Measurements from ENCODE around the gene CENPL.

CENPL gene, protein sequence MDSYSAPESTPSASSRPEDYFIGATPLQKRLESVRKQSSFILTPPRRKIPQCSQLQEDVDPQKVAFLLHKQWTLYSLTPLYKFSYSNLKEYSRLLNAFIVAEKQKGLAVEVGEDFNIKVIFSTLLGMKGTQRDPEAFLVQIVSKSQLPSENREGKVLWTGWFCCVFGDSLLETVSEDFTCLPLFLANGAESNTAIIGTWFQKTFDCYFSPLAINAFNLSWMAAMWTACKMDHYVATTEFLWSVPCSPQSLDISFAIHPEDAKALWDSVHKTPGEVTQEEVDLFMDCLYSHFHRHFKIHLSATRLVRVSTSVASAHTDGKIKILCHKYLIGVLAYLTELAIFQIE

DNA sequence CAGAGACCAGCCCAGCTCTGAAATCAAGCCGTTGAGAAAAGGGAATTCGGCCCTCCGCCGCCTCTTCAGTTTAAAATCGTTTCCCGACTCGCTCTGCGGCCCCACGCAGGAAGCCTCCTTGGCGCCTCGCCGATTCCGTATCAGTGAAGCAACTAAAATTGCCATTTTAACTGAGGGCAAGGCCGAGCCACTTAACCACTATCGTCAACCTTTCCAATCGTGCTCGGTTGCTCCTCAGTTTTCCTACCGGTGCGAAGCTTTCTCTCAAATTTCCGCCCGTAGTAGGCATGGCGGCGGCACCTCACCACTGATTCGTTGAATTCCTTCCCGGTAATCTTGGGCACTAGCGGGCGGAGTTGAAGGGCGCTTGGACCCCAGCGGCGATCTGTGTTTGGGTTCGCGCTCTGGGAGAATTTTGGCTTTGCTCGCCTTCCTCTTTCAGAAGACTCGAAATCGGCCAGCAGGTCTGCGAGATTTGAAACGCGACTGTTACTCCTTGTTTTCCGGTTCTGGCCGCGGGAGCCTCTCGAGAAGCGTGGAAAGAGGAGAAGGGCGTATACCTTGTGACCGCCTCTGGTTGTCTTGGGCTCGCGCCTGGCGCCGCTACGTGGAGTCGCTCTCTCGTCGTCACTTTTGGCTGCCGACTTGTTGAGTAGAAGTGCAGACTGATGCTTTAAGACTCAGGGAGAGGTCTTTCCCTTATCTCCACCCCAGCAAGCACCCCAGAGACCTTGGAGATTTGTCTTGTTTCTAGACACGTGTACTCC lies at the start of gene CENPL, which contains the start of gene DARS2:
Gene CENPL (minus strand): TSS at position 569 of the 767 bp plus-strand sequence. CDS start 13,584 bp downstream, outside the sequence.
Gene DARS2 (plus strand): TSS at position 359 of the 767 bp plus-strand sequence. CDS start 557 bp downstream, outside the sequence.
- H3K27ac ChIP-seq: peak within 1 kb of the TSS; percentile 91

GRCh38 chr1:173871500-173871899 lies 46.8 kb upstream of the CENPL start:
- H3K27ac ChIP-seq: no peak overlapping the region; the same call in 1 of the 2 replicates
- TF ChIP-seq, protein P1, sequence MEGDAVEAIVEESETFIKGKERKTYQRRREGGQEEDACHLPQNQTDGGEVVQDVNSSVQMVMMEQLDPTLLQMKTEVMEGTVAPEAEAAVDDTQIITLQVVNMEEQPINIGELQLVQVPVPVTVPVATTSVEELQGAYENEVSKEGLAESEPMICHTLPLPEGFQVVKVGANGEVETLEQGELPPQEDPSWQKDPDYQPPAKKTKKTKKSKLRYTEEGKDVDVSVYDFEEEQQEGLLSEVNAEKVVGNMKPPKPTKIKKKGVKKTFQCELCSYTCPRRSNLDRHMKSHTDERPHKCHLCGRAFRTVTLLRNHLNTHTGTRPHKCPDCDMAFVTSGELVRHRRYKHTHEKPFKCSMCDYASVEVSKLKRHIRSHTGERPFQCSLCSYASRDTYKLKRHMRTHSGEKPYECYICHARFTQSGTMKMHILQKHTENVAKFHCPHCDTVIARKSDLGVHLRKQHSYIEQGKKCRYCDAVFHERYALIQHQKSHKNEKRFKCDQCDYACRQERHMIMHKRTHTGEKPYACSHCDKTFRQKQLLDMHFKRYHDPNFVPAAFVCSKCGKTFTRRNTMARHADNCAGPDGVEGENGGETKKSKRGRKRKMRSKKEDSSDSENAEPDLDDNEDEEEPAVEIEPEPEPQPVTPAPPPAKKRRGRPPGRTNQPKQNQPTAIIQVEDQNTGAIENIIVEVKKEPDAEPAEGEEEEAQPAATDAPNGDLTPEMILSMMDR (conservative IDR thresholded peaks at IDR 0.05): no peak
- no peak for TF ChIP-seq ZFX (IDR thresholded peaks at IDR 0.05)

More for the DNA sequence above, at the start of gene CENPL, which contains the start of gene DARS2:
- TF ChIP-seq ZFX (IDR thresholded peaks at IDR 0.05): no peak
- TF ChIP-seq, protein P1 (conservative IDR thresholded peaks at IDR 0.05): no peak

DNA sequence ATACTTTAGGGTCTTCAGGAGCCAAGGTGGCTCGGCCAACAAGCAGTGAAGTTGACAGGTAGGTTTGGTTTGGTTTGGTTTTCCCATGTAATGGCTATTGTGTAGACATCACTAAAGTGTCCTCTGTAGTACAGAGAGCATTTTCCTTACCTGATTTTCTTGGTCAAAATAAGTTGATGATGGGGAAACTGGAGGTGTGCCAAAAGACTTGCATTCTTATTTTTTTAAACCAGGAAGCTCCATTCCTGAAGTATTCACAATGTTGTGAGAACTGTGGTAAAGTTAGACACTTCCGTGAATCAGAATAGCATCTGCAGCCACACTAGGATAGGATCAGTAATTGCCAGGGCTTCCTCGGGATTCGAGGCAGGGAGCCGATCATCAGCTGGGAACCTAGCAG lies 46.4 kb upstream of the CENPL start:
- TF ChIP-seq ZFX (IDR thresholded peaks at IDR 0.05): no peak
- TF ChIP-seq, protein P1 (conservative IDR thresholded peaks at IDR 0.05): no peak

GRCh38 chr1:173870252-173871075 lies 45.8 kb upstream of the CENPL start:
- H3K27ac ChIP-seq: peak overlapping the region; percentile 71

More for the DNA sequence above, 46.4 kb upstream of the CENPL start:
- H3K27ac ChIP-seq: peak overlapping the region; percentile 71

DNA sequence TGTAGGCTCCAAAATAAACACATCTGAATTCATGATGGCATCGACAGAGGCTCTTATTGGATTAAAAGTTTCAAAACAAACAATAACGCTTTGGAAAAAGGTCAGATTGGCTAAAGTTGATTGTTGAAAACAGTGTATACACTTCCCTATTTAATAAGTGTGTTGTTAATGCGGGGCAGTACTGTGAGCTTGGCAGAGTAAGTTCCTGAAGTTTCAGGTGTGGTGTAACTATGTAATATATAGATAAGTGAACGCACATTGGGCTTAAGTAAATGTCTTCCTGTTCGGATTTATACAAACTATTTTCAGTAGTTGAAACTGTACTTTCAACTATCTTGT lies 44.3 kb upstream of the CENPL start:
- TF ChIP-seq, protein P1 (conservative IDR thresholded peaks at IDR 0.05): no peak
- TF ChIP-seq ZFX (IDR thresholded peaks at IDR 0.05): no peak
- H3K27ac ChIP-seq: peak overlapping the region; percentile 90

More at GRCh38 chr1:173870252-173871075, 45.8 kb upstream of the CENPL start:
- TF ChIP-seq ZFX (IDR thresholded peaks at IDR 0.05): no peak
- TF ChIP-seq, protein P1 (conservative IDR thresholded peaks at IDR 0.05): no peak

GRCh38 chr1:173868266-173869020 lies 43.8 kb upstream of the CENPL start, which contains the start of gene ZBTB37:
ZBTB37 (plus strand) TSS chr1:173868380; CDS start chr1:173870226, 1,846 bp downstream.
- peak within 1 kb of the TSS; percentile 90 for H3K27ac ChIP-seq
- TF ChIP-seq, protein P1 (conservative IDR thresholded peaks at IDR 0.05): no peak
- no peak for TF ChIP-seq ZFX (IDR thresholded peaks at IDR 0.05)

All from C4-2B (cell line).